NT2/D1 (cell line): ENCODE data around the gene ARHGEF2.

ENCODE experiments used
- SUZ12 ChIP-seq: IDR thresholded peaks from 2 replicates; pipeline ENCODE4 v1.6.1; 2011; ENCODE audit not compliant: insufficient read length, insufficient read depth; ENCODE audit errors: extremely low read depth
- YY1 ChIP-seq: IDR thresholded peaks from 2 replicates; pipeline ENCODE4 v1.6.1; 2011; ENCODE audit not compliant: insufficient read length, insufficient read depth
- ZNF274 ChIP-seq: IDR thresholded peaks from 2 replicates; pipeline ENCODE4 v1.6.1; 2011; ENCODE audit warnings: mild to moderate bottlenecking, low read depth, low read length

DNA sequence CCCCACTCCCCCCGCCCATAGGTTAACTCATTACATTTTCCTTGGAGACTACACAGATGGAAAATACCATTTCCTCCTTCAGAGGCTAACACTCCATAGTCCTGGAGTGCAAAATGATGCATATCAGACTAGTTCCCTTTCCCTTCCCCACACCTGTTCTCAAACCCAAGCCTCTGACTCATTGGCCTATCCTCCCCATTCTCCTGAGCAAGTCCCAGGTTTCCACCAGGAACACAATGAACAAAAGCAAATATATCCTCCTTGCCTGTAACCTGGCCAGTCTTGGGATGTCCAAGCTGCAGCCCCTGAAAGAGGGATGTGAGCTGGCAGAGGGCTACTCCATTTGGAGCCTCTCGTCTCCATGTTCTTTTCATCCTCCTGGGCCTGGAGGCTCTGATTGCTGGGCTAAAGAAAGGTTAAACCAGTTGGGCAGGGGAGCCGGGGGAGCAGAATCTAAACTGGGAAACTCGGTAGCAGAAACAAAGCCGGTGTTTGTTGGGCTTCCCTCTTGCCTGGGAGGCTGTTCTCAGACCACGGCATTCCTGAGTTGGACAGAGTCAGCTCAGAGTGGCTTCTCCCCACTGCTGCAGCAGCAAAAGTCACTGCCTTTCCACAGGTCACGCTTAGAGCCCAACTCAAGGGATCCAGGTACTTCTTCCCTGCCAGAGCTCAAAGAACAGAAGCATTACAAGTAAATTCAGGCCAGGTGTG is 28.5 kb upstream of the ARHGEF2 start:
- TF ChIP-seq YY1 (no peak), ZNF274 (no peak), SUZ12 (no peak)
